ENCODE results near the gene DCST2. TPM values are rescaled to one million over a fixed set of nuclear protein-coding genes. Genes with fewer than 3 reads are reported as not detected.

DCST2 gene
- total and polyA plus RNA-seq, 9 of the 15 experiments (the other 6 are each of a cell fraction or from before 2014, with no cell fraction given) = 0.09 to 0.49 (median 0.11) TPM; not detected in 3

DNA sequence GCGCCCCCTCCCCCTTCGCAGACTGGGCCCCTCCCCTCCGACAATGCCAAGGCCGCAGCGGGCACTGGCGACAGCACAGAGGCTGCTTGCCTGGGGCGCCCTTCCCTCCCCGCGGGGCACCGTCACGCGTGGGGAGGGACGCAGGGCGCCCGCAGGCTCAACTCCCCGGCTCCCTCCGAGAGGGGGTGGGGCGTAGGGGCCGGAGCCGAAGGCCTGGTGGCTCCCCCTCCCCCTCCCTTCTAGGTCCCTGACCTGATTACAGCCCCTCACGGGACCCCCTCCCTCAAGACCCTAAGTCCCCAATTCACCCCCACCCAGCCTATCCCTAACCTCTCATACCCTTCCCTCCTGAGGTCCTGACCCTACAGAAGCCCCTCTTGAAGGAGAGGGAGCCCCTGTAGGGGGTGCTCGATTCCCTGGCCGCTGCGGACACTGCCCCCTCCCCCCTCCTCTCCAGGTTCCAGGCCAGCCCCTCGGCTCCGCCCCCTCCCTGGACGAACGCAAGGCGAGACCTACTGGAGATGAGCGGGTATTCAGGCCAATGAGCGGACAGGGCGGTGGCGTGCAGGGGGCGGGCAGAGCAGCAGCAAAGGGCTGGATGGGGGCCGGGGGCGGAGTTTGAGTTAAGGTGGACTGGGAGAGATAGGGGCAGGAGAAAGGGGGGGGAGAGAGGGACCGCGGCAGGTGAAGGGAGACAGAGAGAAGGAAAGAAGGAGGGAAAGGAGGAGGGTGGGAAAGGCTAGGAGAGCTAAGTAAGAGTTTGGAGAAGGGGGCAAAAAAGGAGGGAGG, 31.7 kb downstream of the DCST2 start (continued):
- TF ChIP-seq, protein P1, sequence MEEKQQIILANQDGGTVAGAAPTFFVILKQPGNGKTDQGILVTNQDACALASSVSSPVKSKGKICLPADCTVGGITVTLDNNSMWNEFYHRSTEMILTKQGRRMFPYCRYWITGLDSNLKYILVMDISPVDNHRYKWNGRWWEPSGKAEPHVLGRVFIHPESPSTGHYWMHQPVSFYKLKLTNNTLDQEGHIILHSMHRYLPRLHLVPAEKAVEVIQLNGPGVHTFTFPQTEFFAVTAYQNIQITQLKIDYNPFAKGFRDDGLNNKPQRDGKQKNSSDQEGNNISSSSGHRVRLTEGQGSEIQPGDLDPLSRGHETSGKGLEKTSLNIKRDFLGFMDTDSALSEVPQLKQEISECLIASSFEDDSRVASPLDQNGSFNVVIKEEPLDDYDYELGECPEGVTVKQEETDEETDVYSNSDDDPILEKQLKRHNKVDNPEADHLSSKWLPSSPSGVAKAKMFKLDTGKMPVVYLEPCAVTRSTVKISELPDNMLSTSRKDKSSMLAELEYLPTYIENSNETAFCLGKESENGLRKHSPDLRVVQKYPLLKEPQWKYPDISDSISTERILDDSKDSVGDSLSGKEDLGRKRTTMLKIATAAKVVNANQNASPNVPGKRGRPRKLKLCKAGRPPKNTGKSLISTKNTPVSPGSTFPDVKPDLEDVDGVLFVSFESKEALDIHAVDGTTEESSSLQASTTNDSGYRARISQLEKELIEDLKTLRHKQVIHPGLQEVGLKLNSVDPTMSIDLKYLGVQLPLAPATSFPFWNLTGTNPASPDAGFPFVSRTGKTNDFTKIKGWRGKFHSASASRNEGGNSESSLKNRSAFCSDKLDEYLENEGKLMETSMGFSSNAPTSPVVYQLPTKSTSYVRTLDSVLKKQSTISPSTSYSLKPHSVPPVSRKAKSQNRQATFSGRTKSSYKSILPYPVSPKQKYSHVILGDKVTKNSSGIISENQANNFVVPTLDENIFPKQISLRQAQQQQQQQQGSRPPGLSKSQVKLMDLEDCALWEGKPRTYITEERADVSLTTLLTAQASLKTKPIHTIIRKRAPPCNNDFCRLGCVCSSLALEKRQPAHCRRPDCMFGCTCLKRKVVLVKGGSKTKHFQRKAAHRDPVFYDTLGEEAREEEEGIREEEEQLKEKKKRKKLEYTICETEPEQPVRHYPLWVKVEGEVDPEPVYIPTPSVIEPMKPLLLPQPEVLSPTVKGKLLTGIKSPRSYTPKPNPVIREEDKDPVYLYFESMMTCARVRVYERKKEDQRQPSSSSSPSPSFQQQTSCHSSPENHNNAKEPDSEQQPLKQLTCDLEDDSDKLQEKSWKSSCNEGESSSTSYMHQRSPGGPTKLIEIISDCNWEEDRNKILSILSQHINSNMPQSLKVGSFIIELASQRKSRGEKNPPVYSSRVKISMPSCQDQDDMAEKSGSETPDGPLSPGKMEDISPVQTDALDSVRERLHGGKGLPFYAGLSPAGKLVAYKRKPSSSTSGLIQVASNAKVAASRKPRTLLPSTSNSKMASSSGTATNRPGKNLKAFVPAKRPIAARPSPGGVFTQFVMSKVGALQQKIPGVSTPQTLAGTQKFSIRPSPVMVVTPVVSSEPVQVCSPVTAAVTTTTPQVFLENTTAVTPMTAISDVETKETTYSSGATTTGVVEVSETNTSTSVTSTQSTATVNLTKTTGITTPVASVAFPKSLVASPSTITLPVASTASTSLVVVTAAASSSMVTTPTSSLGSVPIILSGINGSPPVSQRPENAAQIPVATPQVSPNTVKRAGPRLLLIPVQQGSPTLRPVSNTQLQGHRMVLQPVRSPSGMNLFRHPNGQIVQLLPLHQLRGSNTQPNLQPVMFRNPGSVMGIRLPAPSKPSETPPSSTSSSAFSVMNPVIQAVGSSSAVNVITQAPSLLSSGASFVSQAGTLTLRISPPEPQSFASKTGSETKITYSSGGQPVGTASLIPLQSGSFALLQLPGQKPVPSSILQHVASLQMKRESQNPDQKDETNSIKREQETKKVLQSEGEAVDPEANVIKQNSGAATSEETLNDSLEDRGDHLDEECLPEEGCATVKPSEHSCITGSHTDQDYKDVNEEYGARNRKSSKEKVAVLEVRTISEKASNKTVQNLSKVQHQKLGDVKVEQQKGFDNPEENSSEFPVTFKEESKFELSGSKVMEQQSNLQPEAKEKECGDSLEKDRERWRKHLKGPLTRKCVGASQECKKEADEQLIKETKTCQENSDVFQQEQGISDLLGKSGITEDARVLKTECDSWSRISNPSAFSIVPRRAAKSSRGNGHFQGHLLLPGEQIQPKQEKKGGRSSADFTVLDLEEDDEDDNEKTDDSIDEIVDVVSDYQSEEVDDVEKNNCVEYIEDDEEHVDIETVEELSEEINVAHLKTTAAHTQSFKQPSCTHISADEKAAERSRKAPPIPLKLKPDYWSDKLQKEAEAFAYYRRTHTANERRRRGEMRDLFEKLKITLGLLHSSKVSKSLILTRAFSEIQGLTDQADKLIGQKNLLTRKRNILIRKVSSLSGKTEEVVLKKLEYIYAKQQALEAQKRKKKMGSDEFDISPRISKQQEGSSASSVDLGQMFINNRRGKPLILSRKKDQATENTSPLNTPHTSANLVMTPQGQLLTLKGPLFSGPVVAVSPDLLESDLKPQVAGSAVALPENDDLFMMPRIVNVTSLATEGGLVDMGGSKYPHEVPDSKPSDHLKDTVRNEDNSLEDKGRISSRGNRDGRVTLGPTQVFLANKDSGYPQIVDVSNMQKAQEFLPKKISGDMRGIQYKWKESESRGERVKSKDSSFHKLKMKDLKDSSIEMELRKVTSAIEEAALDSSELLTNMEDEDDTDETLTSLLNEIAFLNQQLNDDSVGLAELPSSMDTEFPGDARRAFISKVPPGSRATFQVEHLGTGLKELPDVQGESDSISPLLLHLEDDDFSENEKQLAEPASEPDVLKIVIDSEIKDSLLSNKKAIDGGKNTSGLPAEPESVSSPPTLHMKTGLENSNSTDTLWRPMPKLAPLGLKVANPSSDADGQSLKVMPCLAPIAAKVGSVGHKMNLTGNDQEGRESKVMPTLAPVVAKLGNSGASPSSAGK (IDR thresholded peaks at IDR 0.05) = no peak
- TF ChIP-seq SMARCC2 (IDR thresholded peaks at IDR 0.05; ENCODE audit: low read depth) (no peak), ELF1 (tag; IDR thresholded peaks at IDR 0.05) (no peak), GATAD2A (IDR thresholded peaks at IDR 0.05) (peak; percentile 99), ZNF224 (CRISPR knock-in tag; IDR thresholded peaks at IDR 0.05) (no peak), ZC3H8 (IDR thresholded peaks at IDR 0.05) (no peak), FOXJ2 (tag; IDR thresholded peaks at IDR 0.05) (peak; percentile 83; the same call in 1 of the 2 replicates), POLR2AphosphoS5 (IDR thresholded peaks at IDR 0.05; ENCODE audit: control insufficient read depth, insufficient read depth, low read depth, low read length) (no peak; the same call in 1 of the 2 replicates)
- TF ChIP-seq, protein P2, sequence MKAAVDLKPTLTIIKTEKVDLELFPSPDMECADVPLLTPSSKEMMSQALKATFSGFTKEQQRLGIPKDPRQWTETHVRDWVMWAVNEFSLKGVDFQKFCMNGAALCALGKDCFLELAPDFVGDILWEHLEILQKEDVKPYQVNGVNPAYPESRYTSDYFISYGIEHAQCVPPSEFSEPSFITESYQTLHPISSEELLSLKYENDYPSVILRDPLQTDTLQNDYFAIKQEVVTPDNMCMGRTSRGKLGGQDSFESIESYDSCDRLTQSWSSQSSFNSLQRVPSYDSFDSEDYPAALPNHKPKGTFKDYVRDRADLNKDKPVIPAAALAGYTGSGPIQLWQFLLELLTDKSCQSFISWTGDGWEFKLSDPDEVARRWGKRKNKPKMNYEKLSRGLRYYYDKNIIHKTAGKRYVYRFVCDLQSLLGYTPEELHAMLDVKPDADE (conservative IDR thresholded peaks at IDR 0.05; ENCODE audit: control insufficient read depth, low read depth, low read length) = no peak
- TF ChIP-seq, protein P3, sequence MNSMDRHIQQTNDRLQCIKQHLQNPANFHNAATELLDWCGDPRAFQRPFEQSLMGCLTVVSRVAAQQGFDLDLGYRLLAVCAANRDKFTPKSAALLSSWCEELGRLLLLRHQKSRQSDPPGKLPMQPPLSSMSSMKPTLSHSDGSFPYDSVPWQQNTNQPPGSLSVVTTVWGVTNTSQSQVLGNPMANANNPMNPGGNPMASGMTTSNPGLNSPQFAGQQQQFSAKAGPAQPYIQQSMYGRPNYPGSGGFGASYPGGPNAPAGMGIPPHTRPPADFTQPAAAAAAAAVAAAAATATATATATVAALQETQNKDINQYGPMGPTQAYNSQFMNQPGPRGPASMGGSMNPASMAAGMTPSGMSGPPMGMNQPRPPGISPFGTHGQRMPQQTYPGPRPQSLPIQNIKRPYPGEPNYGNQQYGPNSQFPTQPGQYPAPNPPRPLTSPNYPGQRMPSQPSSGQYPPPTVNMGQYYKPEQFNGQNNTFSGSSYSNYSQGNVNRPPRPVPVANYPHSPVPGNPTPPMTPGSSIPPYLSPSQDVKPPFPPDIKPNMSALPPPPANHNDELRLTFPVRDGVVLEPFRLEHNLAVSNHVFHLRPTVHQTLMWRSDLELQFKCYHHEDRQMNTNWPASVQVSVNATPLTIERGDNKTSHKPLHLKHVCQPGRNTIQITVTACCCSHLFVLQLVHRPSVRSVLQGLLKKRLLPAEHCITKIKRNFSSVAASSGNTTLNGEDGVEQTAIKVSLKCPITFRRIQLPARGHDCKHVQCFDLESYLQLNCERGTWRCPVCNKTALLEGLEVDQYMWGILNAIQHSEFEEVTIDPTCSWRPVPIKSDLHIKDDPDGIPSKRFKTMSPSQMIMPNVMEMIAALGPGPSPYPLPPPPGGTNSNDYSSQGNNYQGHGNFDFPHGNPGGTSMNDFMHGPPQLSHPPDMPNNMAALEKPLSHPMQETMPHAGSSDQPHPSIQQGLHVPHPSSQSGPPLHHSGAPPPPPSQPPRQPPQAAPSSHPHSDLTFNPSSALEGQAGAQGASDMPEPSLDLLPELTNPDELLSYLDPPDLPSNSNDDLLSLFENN (IDR thresholded peaks at IDR 0.05; ENCODE audit: low read depth in 2 of 2, low read length in 2 of 2) = no peak; a peak in 1 of 4 replicates

All from K562 (cell line).